ENCODE results near the gene CIBAR2.

GRCh38 chr16:85100265-85100664 lies 12.0 kb downstream of the CIBAR2 start:
- no peak for TF ChIP-seq CTCF (IDR thresholded peaks at IDR 0.05; ENCODE audit: low read depth, low read length)
- no peak for TF ChIP-seq EZH2phosphoT487 (IDR thresholded peaks at IDR 0.05; ENCODE audit: low read depth)

All from OCI-LY3 (cell line).